HG02943 (cell line): ENCODE measurements around the gene MACROD2.
"Not testable (repeated sequence)": the region's sequence is repeated elsewhere in the genome, so short reads cannot be mapped to it uniquely, and the experiment has no call there.

Source experiments
- ATAC-seq: cut with Tn5 transposase; IDR thresholded peaks from one replicate; pipeline ENCODE4 v1.9.1; 2021; ENCODE audit warnings: mild to moderate bottlenecking, low read depth, moderate library complexity; ENCODE audit not compliant: unreplicated experiment

Gene MACROD2

GRCh38 chr20:15760001-15760621, 1764.8 kb downstream of the MACROD2 start:
- ATAC-seq: no peak

DNA sequence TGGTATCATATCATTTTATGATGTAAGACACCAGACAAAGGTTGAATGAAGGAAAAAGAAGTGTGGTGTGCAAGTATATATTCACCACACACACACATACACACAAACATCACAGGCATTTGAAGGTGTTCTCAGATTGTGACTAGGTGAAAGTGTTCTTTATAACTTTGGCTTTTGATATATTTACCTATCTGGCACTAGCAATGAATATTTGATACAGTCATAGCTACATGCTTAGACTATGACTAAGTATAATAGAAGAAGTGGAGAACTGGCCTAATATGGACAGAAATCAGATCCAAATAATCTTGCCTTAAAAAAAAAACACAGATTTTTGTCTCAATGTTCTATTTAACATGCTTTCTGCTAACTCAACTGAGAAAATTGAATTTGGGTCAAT, 1768.0 kb downstream of the MACROD2 start:
- ATAC-seq: no peak

- ATAC-seq: no peak
These were observed 1772.3 kb downstream of the MACROD2 start for GRCh38 chr20:15767586-15767985.

- no peak for ATAC-seq
These were observed 1772.9 kb downstream of the MACROD2 start for GRCh38 chr20:15767999-15768741.

- ATAC-seq: no peak
These were observed 1777.5 kb downstream of the MACROD2 start for GRCh38 chr20:15772826-15773225.

DNA sequence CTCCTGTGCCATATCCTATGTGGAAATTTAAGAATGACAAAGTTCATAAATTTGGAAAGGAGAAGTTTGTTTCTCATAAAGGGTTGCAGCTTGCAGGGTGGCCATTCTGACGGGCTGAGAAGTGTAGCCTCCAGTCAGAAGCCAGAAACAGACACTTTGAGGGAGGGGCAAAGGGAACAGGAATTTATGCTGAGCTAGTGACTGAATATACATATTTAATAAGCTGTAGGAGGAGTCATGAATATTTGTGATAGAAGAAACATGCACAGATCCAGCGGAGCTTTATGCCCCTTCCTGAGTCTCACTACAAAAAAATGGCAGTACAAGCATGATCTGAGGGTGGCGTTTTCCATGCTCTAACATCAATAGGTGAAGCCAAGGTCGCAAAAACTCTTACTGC, 1779.6 kb downstream of the MACROD2 start:
- ATAC-seq: no peak

GRCh38 chr20:15776770-15777466, 1781.6 kb downstream of the MACROD2 start:
- no peak for ATAC-seq

GRCh38 chr20:15784020-15784419, 1788.7 kb downstream of the MACROD2 start:
- ATAC-seq: no peak

- no peak for ATAC-seq
These were observed 1793.8 kb downstream of the MACROD2 start for GRCh38 chr20:15789079-15789478.

DNA sequence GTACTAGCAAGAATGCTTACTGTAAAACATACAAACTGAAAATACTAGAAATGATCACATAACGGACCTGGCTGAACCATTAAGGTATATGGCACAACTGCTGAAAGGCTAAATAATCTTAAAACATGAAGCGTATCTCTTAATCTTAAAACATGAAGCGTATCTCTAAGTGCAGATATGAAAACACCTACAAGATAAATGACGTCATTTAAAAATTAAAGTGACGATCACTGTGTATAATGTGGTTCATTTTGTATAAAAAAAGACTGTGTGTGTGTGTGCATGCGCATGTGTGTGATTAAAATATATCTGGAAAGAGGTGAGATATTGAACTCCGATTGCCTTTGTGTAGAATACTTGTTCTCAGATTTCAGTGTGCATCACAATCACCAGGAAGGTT, 1797.5 kb downstream of the MACROD2 start:
- ATAC-seq: no peak

DNA sequence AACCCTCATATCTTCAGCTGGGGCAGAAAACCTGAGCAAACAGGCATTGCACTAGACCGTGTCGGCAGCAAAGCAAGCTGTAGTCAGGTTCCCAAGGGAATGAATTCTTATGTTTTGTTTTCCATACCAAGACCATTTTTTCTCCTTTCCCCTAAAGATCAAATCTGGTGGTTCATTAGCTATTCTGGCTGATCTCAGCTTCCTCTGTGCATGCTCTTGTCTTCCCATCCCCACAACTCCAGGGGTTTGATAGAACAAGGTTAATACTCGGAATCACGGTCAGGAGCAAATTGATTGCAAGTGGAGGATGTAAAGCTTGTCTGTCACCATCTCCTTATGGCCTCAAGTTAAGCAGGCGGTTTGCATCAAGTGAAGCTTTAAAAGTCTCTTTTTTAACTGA, 1799.1 kb downstream of the MACROD2 start:
- ATAC-seq: no peak

- no peak for ATAC-seq
These were observed 1800.1 kb downstream of the MACROD2 start for GRCh38 chr20:15795305-15796019.

DNA sequence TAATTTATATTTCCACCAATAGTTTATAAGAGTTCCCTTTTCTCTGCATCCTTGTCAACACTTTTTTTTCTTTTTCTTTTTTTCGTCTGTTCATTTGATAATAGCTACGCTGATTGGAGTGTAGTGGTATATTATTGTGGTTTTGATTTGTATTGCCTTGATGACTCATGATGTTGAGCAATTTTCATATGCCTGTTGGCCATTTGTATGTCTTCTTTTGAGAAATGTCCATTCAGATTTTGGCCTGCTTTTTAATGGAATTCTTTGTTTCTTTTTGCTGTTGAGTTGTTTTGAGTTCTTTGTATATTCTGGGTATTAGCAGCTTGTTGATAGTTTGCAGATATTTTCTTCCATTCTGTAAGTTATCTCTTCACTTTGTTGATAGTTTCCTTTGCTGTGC, 1804.6 kb downstream of the MACROD2 start:
- no peak for ATAC-seq

GRCh38 chr20:15802020-15802419, 1806.7 kb downstream of the MACROD2 start:
- no peak for ATAC-seq

GRCh38 chr20:15805154-15805553, 1809.8 kb downstream of the MACROD2 start:
- ATAC-seq: no peak

GRCh38 chr20:15806105-15806504, 1810.8 kb downstream of the MACROD2 start:
- ATAC-seq: no peak

DNA sequence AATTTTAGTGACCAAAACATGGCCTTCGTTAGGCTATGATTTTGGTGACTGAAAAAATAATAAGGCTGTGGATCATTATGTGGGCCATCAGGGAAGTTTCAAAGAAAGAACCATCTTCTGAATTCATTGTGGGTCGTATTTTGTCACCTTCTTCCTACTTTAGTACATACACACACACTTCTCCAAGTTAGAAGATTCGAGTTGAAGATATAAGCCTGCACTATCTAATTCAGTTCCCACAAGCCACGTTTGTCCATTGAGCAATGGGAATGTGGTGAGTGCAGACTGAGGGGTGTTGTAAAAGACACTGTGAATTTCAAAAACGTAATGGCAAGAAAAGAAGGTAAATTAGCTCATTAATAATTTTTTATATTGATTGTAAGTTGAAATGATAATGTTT, 1812.0 kb downstream of the MACROD2 start:
- ATAC-seq: no peak

GRCh38 chr20:15807771-15808170, 1812.5 kb downstream of the MACROD2 start:
- ATAC-seq: not testable (repeated sequence)

- ATAC-seq: no peak
These were observed 1816.6 kb downstream of the MACROD2 start for GRCh38 chr20:15811951-15812350.

DNA sequence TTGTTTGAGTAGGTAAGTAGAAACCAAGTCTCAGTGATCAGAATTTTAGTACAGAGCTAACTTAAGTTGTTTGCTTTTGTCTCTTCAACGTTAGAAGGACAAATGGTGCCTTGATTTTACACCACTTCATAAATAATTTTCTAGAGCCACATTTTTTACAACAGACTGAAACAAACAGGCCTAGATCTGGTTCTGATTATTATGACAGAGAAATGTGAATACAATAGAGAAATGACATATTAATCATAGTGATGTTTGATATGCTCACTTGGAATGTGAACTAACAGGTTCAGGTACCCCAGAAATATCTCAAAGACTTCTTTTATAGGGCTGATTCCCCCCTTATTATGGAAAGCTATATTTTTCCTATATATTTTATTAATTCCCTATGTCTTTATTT, 1817.4 kb downstream of the MACROD2 start:
- ATAC-seq: no peak

GRCh38 chr20:15814360-15814759, 1819.0 kb downstream of the MACROD2 start:
- ATAC-seq: no peak
